GM12878 (cell line): ENCODE results near the gene CANX. TPM values are rescaled to one million over a fixed set of nuclear protein-coding genes. Genes with fewer than 3 reads are reported as not detected.
A peak's percentile ranks its signal among the peaks of the same experiment; 100 is the strongest.

Experiments used
- BACH1 ChIP-seq: fragments of 450-650 bp; IDR thresholded peaks from 2 replicates; pipeline ENCODE4 v1.6.1; 2017; ENCODE audit warnings: mild to moderate bottlenecking, borderline replicate concordance
- BCLAF1 ChIP-seq: fragments of 450-650 bp; IDR thresholded peaks from 2 replicates; pipeline ENCODE4 v1.6.1; 2017; ENCODE audit warnings: antibody characterized with exemption, mild to moderate bottlenecking, moderate library complexity
- CHD1 ChIP-seq: IDR thresholded peaks from 2 replicates; pipeline ENCODE4 v1.6.1; 2012; ENCODE audit warnings: low read depth, low read length, improper control_type of control experiment
- E2F4 ChIP-seq: IDR thresholded peaks from 2 replicates; pipeline ENCODE4 v1.6.1; 2012; ENCODE audit warnings: low read depth, low read length, improper control_type of control experiment
- EGR1 ChIP-seq, 2 experiments: IDR thresholded peaks; 1 replicate in 1 of 2; 2 replicates in 1 of 2; pipeline ENCODE4 v1.6.1; 2011 to 2012; ENCODE audit warnings: low read depth in 2 of 2, low read length in 2 of 2, borderline replicate concordance in 1 of 2, mild to moderate bottlenecking in 1 of 2, moderate library complexity in 1 of 2
- ETV6 ChIP-seq, 2 experiments: fragments of 450-650 bp in 1 of 2; IDR thresholded peaks in 1 of 2; conservative IDR thresholded peaks in 1 of 2; 2 replicates each; pipeline ENCODE4 v1.6.1; 2014; ENCODE audit warnings: antibody characterized with exemption in 1 of 2, borderline replicate concordance in 1 of 2, low read depth in 1 of 2, mild to moderate bottlenecking in 1 of 2, moderate library complexity in 1 of 2
- EZH2 ChIP-seq: IDR thresholded peaks from 2 replicates; pipeline ENCODE4 v1.6.1; 2012; ENCODE audit warnings: low read depth, mild to moderate bottlenecking, control low read depth, inconsistent platforms, low read length, borderline replicate concordance; ENCODE audit not compliant: control insufficient read depth
- FOXM1 ChIP-seq: IDR thresholded peaks from 2 replicates; pipeline ENCODE4 v1.6.1; 2012; ENCODE audit warnings: low read depth, mild to moderate bottlenecking, inconsistent platforms, low read length, moderate library complexity
- GATAD2B ChIP-seq: fragments of 450-650 bp; conservative IDR thresholded peaks from 2 replicates; pipeline ENCODE4 v1.6.1; 2017; ENCODE audit warnings: low read depth, mild to moderate bottlenecking, moderate library complexity
- NBN ChIP-seq: fragments of 450-650 bp; IDR thresholded peaks from 2 replicates; pipeline ENCODE4 v1.6.1; 2016
- NR2F1 ChIP-seq: fragments of 450-650 bp; conservative IDR thresholded peaks from 2 replicates; pipeline ENCODE4 v1.6.1; 2017; ENCODE audit warnings: mild to moderate bottlenecking
- PAX8 ChIP-seq: fragments of 450-650 bp; IDR thresholded peaks from 2 replicates; pipeline ENCODE4 v1.6.1; 2017; ENCODE audit warnings: mild to moderate bottlenecking, moderate library complexity
- POLR2AphosphoS2 ChIP-seq: IDR thresholded peaks from 2 replicates; pipeline ENCODE4 v1.6.1; 2011; ENCODE audit warnings: low read depth, mild to moderate bottlenecking, low read length, improper control_type of control experiment, moderate library complexity
- POU2F2 ChIP-seq: IDR thresholded peaks from 3 replicates; pipeline ENCODE4 v1.6.1; 2011; ENCODE audit warnings: low read depth, mild to moderate bottlenecking, low read length, borderline replicate concordance
- RFX5 ChIP-seq: IDR thresholded peaks from 2 replicates; pipeline ENCODE4 v1.6.1; 2011; ENCODE audit warnings: low read depth, low read length, improper control_type of control experiment
- SRF ChIP-seq, 2 experiments: IDR thresholded peaks; 2 replicates each; pipeline ENCODE4 v1.6.1; 2011; ENCODE audit warnings: low read depth in 2 of 2, low read length in 2 of 2, mild to moderate bottlenecking in 1 of 2, moderate library complexity in 1 of 2
- SUPT20H ChIP-seq: IDR thresholded peaks from 2 replicates; pipeline ENCODE4 v1.6.1; 2011; ENCODE audit warnings: low read depth, mild to moderate bottlenecking, low read length, moderate library complexity, borderline replicate concordance; ENCODE audit not compliant: control insufficient read depth
- ZSCAN29 ChIP-seq: fragments of 450-650 bp; IDR thresholded peaks from 2 replicates; pipeline ENCODE4 v1.6.1; 2017; ENCODE audit warnings: mild to moderate bottlenecking, moderate library complexity
- polyA plus RNA-seq, 11 experiments: library from polyadenylated mRNA; depleted of rRNA in 4 of 11; unstranded in 6 of 11; stranded (reverse) in 5 of 11; fragments of >200 nt; fragmentation: Nextera tagmentation in 4 of 11; fragmentation: Illumina TruSeq in 1 of 11; extraction: Ambion mirVana in 4 of 11; extraction: Trizol in 1 of 11; gene quantifications; 1 replicate in 1 of 11; 2 replicates in 10 of 11; pipeline versions ENCODE4 v1.2.1 to v1.2.3, GENCODE V29; 2011 to 2016; ENCODE audit warnings: inconsistent platforms in 2 of 11, missing spikeins in 2 of 11, low read depth in 1 of 11
- total RNA-seq, 4 experiments: library from RNA; depleted of rRNA in 3 of 4; stranded (reverse); fragments of >200 nt in 3 of 4; fragmentation: Illumina TruSeq in 1 of 4; extraction: Trizol in 1 of 4; gene quantifications; 2 replicates each; pipeline versions ENCODE4 v1.2.1 to v1.2.3, GENCODE V29; 2013 to 2021
- TF ChIP-seq, protein P1 (sequence below), 3 experiments: IDR thresholded peaks in 2 of 3; conservative IDR thresholded peaks in 1 of 3; 2 replicates each; pipeline ENCODE4 v1.5.1; 2011; ENCODE audit warnings: low read depth in 3 of 3, low read length in 3 of 3, mild to moderate bottlenecking in 3 of 3, control low read depth in 2 of 3, moderate library complexity in 2 of 3, inconsistent platforms in 1 of 3, mixed read lengths in 1 of 3; ENCODE audit not compliant: control insufficient read depth in 2 of 3, insufficient read depth in 1 of 3; ENCODE audit errors: extremely low read depth in 1 of 3
- TF ChIP-seq, protein P2 (sequence below): fragments of 150-350 bp; IDR thresholded peaks from 2 replicates; pipeline ENCODE4 v1.6.1; 2014; ENCODE audit warnings: mild to moderate bottlenecking, low read depth, low read length
- TF ChIP-seq, protein P3 (sequence below): fragments of 450-650 bp; IDR thresholded peaks from 2 replicates; pipeline ENCODE4 v1.6.1; 2016; ENCODE audit warnings: mild to moderate bottlenecking

CANX gene
- total and polyA plus RNA-seq, 10 of the 15 experiments (the other 5 are each of a cell fraction or from before 2014, with no cell fraction given) = 78.2 to 602 (median 412) TPM

DNA sequence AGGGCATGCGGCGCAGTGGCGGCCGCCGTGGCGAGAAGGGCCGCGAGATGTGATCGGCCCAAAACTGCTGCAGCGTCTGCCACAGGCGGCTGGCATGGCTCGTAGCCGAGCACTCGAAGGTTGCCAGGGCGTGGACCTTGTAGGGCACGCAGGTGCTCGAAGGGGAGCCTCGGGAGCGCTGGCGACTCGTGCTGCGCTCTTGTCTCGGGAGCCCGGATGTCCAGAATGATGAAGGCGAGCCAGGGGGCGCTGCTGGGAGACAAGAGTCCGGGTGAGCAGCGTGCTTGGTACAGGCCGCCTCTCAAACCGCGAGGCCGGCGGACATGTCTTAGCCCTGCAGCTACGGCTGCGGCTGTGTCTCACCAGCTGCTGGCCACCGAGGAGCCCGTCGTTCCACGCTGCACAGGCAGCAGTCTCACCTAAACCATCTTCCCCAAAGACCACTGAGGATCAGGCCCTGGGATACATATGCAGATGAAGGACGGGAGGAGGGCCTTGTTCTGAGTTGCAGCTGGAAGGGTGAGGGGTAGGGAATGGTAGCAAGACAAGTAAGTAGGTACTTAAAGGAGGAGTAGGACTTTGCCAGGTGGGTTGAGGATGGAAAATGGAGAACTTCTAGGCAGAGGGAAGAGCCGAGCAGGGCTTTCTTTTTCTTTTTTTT lies 19.6 kb upstream of the CANX start (continued):
- TF ChIP-seq BCLAF1 = no peak
- no peak for TF ChIP-seq ETV6 (conservative IDR thresholded peaks at IDR 0.05 in 1 of 2, IDR thresholded peaks at IDR 0.05 in 1 of 2; ENCODE audit: borderline replicate concordance in 1 of 2, low read depth in 1 of 2)
- TF ChIP-seq POU2F2 = no peak
- TF ChIP-seq E2F4 = no peak
- no peak for TF ChIP-seq RFX5
- TF ChIP-seq, protein P1, sequence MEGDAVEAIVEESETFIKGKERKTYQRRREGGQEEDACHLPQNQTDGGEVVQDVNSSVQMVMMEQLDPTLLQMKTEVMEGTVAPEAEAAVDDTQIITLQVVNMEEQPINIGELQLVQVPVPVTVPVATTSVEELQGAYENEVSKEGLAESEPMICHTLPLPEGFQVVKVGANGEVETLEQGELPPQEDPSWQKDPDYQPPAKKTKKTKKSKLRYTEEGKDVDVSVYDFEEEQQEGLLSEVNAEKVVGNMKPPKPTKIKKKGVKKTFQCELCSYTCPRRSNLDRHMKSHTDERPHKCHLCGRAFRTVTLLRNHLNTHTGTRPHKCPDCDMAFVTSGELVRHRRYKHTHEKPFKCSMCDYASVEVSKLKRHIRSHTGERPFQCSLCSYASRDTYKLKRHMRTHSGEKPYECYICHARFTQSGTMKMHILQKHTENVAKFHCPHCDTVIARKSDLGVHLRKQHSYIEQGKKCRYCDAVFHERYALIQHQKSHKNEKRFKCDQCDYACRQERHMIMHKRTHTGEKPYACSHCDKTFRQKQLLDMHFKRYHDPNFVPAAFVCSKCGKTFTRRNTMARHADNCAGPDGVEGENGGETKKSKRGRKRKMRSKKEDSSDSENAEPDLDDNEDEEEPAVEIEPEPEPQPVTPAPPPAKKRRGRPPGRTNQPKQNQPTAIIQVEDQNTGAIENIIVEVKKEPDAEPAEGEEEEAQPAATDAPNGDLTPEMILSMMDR (IDR thresholded peaks at IDR 0.05 in 2 of 3, conservative IDR thresholded peaks at IDR 0.05 in 1 of 3; ENCODE audit: control insufficient read depth in 2 of 3, extremely low read depth in 1 of 3, insufficient read depth in 1 of 3, low read depth in 3 of 3, low read length in 3 of 3) = peak; percentile 35 to 66 (median 59)
- no peak for TF ChIP-seq EZH2
- TF ChIP-seq GATAD2B = peak; percentile 74
- no peak for TF ChIP-seq BACH1
- no peak for TF ChIP-seq ZSCAN29
- TF ChIP-seq NR2F1 = no peak
- TF ChIP-seq PAX8 = no peak
- no peak for TF ChIP-seq POLR2AphosphoS2
- TF ChIP-seq EGR1 (IDR thresholded peaks at IDR 0.05; ENCODE audit: borderline replicate concordance in 1 of 2, low read depth in 2 of 2, low read length in 2 of 2) = no peak
- TF ChIP-seq, protein P2, sequence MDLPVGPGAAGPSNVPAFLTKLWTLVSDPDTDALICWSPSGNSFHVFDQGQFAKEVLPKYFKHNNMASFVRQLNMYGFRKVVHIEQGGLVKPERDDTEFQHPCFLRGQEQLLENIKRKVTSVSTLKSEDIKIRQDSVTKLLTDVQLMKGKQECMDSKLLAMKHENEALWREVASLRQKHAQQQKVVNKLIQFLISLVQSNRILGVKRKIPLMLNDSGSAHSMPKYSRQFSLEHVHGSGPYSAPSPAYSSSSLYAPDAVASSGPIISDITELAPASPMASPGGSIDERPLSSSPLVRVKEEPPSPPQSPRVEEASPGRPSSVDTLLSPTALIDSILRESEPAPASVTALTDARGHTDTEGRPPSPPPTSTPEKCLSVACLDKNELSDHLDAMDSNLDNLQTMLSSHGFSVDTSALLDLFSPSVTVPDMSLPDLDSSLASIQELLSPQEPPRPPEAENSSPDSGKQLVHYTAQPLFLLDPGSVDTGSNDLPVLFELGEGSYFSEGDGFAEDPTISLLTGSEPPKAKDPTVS = no peak
- TF ChIP-seq, protein P3, sequence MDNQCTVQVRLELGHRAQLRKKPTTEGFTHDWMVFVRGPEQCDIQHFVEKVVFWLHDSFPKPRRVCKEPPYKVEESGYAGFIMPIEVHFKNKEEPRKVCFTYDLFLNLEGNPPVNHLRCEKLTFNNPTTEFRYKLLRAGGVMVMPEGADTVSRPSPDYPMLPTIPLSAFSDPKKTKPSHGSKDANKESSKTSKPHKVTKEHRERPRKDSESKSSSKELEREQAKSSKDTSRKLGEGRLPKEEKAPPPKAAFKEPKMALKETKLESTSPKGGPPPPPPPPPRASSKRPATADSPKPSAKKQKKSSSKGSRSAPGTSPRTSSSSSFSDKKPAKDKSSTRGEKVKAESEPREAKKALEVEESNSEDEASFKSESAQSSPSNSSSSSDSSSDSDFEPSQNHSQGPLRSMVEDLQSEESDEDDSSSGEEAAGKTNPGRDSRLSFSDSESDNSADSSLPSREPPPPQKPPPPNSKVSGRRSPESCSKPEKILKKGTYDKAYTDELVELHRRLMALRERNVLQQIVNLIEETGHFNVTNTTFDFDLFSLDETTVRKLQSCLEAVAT = peak; percentile 86
- no peak for TF ChIP-seq SRF (IDR thresholded peaks at IDR 0.05; ENCODE audit: low read depth in 2 of 2, low read length in 2 of 2)
- no peak for TF ChIP-seq CHD1
- TF ChIP-seq NBN = no peak; the same call in none of the 2 replicates
- no peak for TF ChIP-seq SUPT20H
- no peak for TF ChIP-seq FOXM1
